ENCODE measurements around the gene FAM186B.
A peak's percentile ranks its signal among the peaks of the same experiment; 100 is the strongest.

Gene FAM186B

GRCh38 chr12:49646871-49647654 lies 41.6 kb upstream of the FAM186B start:
- no peaks in the 10 kb centered on the region for H3K9me3 ChIP-seq (ENCODE audit: insufficient read depth, low read length)
- H2AFZ ChIP-seq (ENCODE audit: low read depth, low read length), result no peak overlapping the region
- TF ChIP-seq CTCF (IDR thresholded peaks at IDR 0.05; ENCODE audit: low read depth, low read length) (no peak), EZH2phosphoT487 (IDR thresholded peaks at IDR 0.05; ENCODE audit: low read depth) (no peak)
- H3K36me3 ChIP-seq (replicated peaks; ENCODE audit: low read depth, low read length), result peaks cover 79% of the 10 kb centered on the region
- H4K20me1 ChIP-seq (ENCODE audit: insufficient read depth, low read length), result no peaks in the 10 kb centered on the region
- H3K4me2 ChIP-seq (ENCODE audit: low read length), result no peak overlapping the region
- no peaks in the 10 kb centered on the region for H3K79me2 ChIP-seq (ENCODE audit: low read length)
- no peak overlapping the region for H3K4me3 ChIP-seq (ENCODE audit: low read length)
- no peaks in the 10 kb centered on the region for H3K27me3 ChIP-seq (ENCODE audit: low read depth, low read length)
- peaks cover 9% of the 10 kb centered on the region for H3K4me1 ChIP-seq (ENCODE audit: low read length)
- H3K9ac ChIP-seq (ENCODE audit: low read length), result no peak overlapping the region
- no peak overlapping the region for H3K27ac ChIP-seq (ENCODE audit: low read length)

GRCh38 chr12:49646331-49646830 lies 40.9 kb upstream of the FAM186B start:
- peaks cover 79% of the 10 kb centered on the region for H3K36me3 ChIP-seq (replicated peaks; ENCODE audit: low read depth, low read length)
- no peak overlapping the region for H3K4me3 ChIP-seq (ENCODE audit: low read length)

GRCh38 chr12:49645146-49646039 lies 40.0 kb upstream of the FAM186B start:
- Histone ChIP-seq H3K27me3 (ENCODE audit: low read depth, low read length) (no peaks in the 10 kb centered on the region), H3K9ac (ENCODE audit: low read length) (0 out of 2 replicates have a peak overlapping the region, but pooled peaks have one; percentile 14), H3K4me3 (ENCODE audit: low read length) (no peak overlapping the region), H3K4me1 (ENCODE audit: low read length) (peaks cover 9% of the 10 kb centered on the region), H3K79me2 (ENCODE audit: low read length) (no peaks in the 10 kb centered on the region), H3K9me3 (ENCODE audit: insufficient read depth, low read length) (no peaks in the 10 kb centered on the region), H3K36me3 (replicated peaks; ENCODE audit: low read depth, low read length) (peaks cover 78% of the 10 kb centered on the region), H2AFZ (ENCODE audit: low read depth, low read length) (no peak overlapping the region), H3K27ac (ENCODE audit: low read length) (peak overlapping the region; percentile 42; the same call in 1 of the 2 replicates), H4K20me1 (ENCODE audit: insufficient read depth, low read length) (no peaks in the 10 kb centered on the region; the same call in 1 of the 2 replicates), H3K4me2 (ENCODE audit: low read length) (no peak overlapping the region)
- TF ChIP-seq CTCF (IDR thresholded peaks at IDR 0.05; ENCODE audit: low read depth, low read length), result no peak
- no peak for TF ChIP-seq EZH2phosphoT487 (IDR thresholded peaks at IDR 0.05; ENCODE audit: low read depth)

More at GRCh38 chr12:49646331-49646830, 40.9 kb upstream of the FAM186B start:
- H3K9ac ChIP-seq (ENCODE audit: low read length), result no peak overlapping the region
- no peaks in the 10 kb centered on the region for H3K9me3 ChIP-seq (ENCODE audit: insufficient read depth, low read length)
- no peak overlapping the region for H2AFZ ChIP-seq (ENCODE audit: low read depth, low read length)
- peaks cover 9% of the 10 kb centered on the region for H3K4me1 ChIP-seq (ENCODE audit: low read length)
- no peak overlapping the region for H3K4me2 ChIP-seq (ENCODE audit: low read length)
- H3K79me2 ChIP-seq (ENCODE audit: low read length), result no peaks in the 10 kb centered on the region
- no peaks in the 10 kb centered on the region for H3K27me3 ChIP-seq (ENCODE audit: low read depth, low read length)
- H3K27ac ChIP-seq (ENCODE audit: low read length), result no peak overlapping the region
- no peak for TF ChIP-seq CTCF (IDR thresholded peaks at IDR 0.05; ENCODE audit: low read depth, low read length)
- no peak for TF ChIP-seq EZH2phosphoT487 (IDR thresholded peaks at IDR 0.05; ENCODE audit: low read depth)
- no peaks in the 10 kb centered on the region; the same call in 1 of the 2 replicates for H4K20me1 ChIP-seq (ENCODE audit: insufficient read depth, low read length)

GRCh38 chr12:49644620-49644994 lies 39.2 kb upstream of the FAM186B start:
- H3K79me2 ChIP-seq (ENCODE audit: low read length), result no peaks in the 10 kb centered on the region
- H3K4me1 ChIP-seq (ENCODE audit: low read length), result peaks cover 14% of the 10 kb centered on the region
- peaks cover 74% of the 10 kb centered on the region for H3K36me3 ChIP-seq (replicated peaks; ENCODE audit: low read depth, low read length)
- H3K27ac ChIP-seq (ENCODE audit: low read length), result peak overlapping the region; percentile 42
- no peaks in the 10 kb centered on the region for H3K9me3 ChIP-seq (ENCODE audit: insufficient read depth, low read length)
- no peaks in the 10 kb centered on the region; the same call in 1 of the 2 replicates for H4K20me1 ChIP-seq (ENCODE audit: insufficient read depth, low read length)
- peak; percentile 95 for TF ChIP-seq CTCF (IDR thresholded peaks at IDR 0.05; ENCODE audit: low read depth, low read length)
- no peak for TF ChIP-seq EZH2phosphoT487 (IDR thresholded peaks at IDR 0.05; ENCODE audit: low read depth)
- no peak overlapping the region for H3K9ac ChIP-seq (ENCODE audit: low read length)
- H3K4me3 ChIP-seq (ENCODE audit: low read length), result no peak overlapping the region
- no peaks in the 10 kb centered on the region for H3K27me3 ChIP-seq (ENCODE audit: low read depth, low read length)
- H3K4me2 ChIP-seq (ENCODE audit: low read length), result no peak overlapping the region
- no peak overlapping the region for H2AFZ ChIP-seq (ENCODE audit: low read depth, low read length)
